ENCODE data around the gene LYPD4.

GRCh38 chr19:41807176-41807575 is 37.3 kb downstream of the LYPD4 start:
- TF ChIP-seq CTCF (conservative IDR thresholded peaks at IDR 0.05; ENCODE audit: low read length) (no peak), EZH2phosphoT487 (IDR thresholded peaks at IDR 0.05; ENCODE audit: borderline replicate concordance, low read depth, low read length) (no peak)

All from OCI-LY7 (cell line).